Keratinocyte (primary cell): ENCODE data around the gene AAR2. TPM values are rescaled to one million over a fixed set of nuclear protein-coding genes. Genes with fewer than 3 reads are reported as not detected.

Experiments
- DNase-seq: peaks from one replicate; pipeline ENCODE4 v3.0.0-alpha.2; 2011; ENCODE audit warnings: low read depth, missing footprints, low spot score
- FAIRE-seq: peaks from 2 replicates; lab custom pipeline; 2011; peaks lifted over from hg19 to GRCh38; lab: Jason Lieb, UNC
- H2AFZ ChIP-seq: 2 replicates; pipeline ENCODE4 v1.6.0; 2012; ENCODE audit warnings: low read length, control low read depth, inconsistent platforms; ENCODE audit not compliant: control insufficient read depth
- H3K27ac ChIP-seq: 2 replicates; pipeline ENCODE4 v1.5.1; 2011; ENCODE audit warnings: low read length; ENCODE audit not compliant: control insufficient read depth, insufficient read depth
- H3K27me3 ChIP-seq: 3 replicates; pipeline ENCODE4 v1.6.0; 2011; ENCODE audit warnings: low read length; ENCODE audit not compliant: control insufficient read depth, insufficient read depth; ENCODE audit errors: extremely low read depth
- H3K36me3 ChIP-seq, 2 experiments: 2 replicates in 1 of 2; 3 replicates in 1 of 2; pipeline ENCODE4 v1.5.1; 2011; ENCODE audit warnings: low read length in 2 of 2, mild to moderate bottlenecking in 1 of 2; ENCODE audit not compliant: control insufficient read depth in 2 of 2, insufficient read depth in 2 of 2; ENCODE audit errors: extremely low read depth in 1 of 2
- H3K4me1 ChIP-seq: 3 replicates; pipeline ENCODE4 v1.5.1; 2011; ENCODE audit warnings: low read length; ENCODE audit not compliant: control insufficient read depth, insufficient read depth; ENCODE audit errors: extremely low read depth
- H3K4me2 ChIP-seq: 3 replicates; pipeline ENCODE4 v1.6.0; 2011; ENCODE audit warnings: low read depth, low read length; ENCODE audit not compliant: control insufficient read depth, insufficient read depth; ENCODE audit errors: extremely low read depth
- H3K4me3 ChIP-seq, 3 experiments: fragments of 200-600 bp in 1 of 3; sonication (generic) in 1 of 3; 2 replicates in 2 of 3; 3 replicates in 1 of 3; pipeline ENCODE4 v1.5.1; 2011 to 2016; ENCODE audit warnings: low read length in 3 of 3, mild to moderate bottlenecking in 3 of 3, control low read depth in 2 of 3, inconsistent platforms in 1 of 3, low read depth in 1 of 3, mixed read lengths in 1 of 3, mixed run types in 1 of 3, moderate library complexity in 1 of 3; ENCODE audit not compliant: control insufficient read depth in 2 of 3, insufficient read depth in 2 of 3; ENCODE audit errors: extremely low read depth in 1 of 3
- H3K79me2 ChIP-seq: 2 replicates; pipeline ENCODE4 v1.6.0; 2012; ENCODE audit warnings: low read length; ENCODE audit not compliant: control insufficient read depth, insufficient read depth
- H3K9ac ChIP-seq: 3 replicates; pipeline ENCODE4 v1.6.0; 2011; ENCODE audit warnings: low read length; ENCODE audit not compliant: control insufficient read depth, insufficient read depth; ENCODE audit errors: extremely low read depth
- H3K9me1 ChIP-seq: 3 replicates; pipeline ENCODE4 v1.6.0; 2011; ENCODE audit warnings: low read length; ENCODE audit not compliant: control insufficient read depth, insufficient read depth; ENCODE audit errors: extremely low read depth
- H3K9me3 ChIP-seq: 2 replicates; pipeline ENCODE4 v1.5.1; 2012; ENCODE audit warnings: low read depth, low read length; ENCODE audit not compliant: control insufficient read depth
- H4K20me1 ChIP-seq: 3 replicates; pipeline ENCODE4 v1.6.0; 2011; ENCODE audit warnings: low read length; ENCODE audit not compliant: control insufficient read depth, insufficient read depth; ENCODE audit errors: extremely low read depth
- CTCF ChIP-seq, 3 experiments: IDR thresholded peaks in 1 of 3; conservative IDR thresholded peaks in 1 of 3; optimal IDR thresholded peaks in 1 of 3; 2 replicates in 2 of 3; 3 replicates in 1 of 3; pipeline versions ENCODE3 to v1.5.1; 2011; ENCODE audit warnings: low read length in 3 of 3, mild to moderate bottlenecking in 3 of 3, moderate library complexity in 2 of 3, control low read depth in 1 of 3, inconsistent platforms in 1 of 3; ENCODE audit not compliant: insufficient read depth in 2 of 3; ENCODE audit errors: extremely low read depth in 1 of 3
- EZH2 ChIP-seq: IDR thresholded peaks from one replicate; pipeline ENCODE4 v1.6.1; 2012; ENCODE audit warnings: inconsistent platforms, mild to moderate bottlenecking, low read length, moderate library complexity
- dilution Hi-C: fragments of 300-500 bp; cut with MboI; formaldehyde crosslinking; loops from one replicate; pipeline ENCODE4 v1.7.0; 2020; ENCODE audit warnings: low sequenced_read_pairs; ENCODE audit not compliant: extremely low pct_ligation_motif_present
- polyA plus RNA-seq, 5 experiments: library from polyadenylated mRNA; depleted of rRNA in 3 of 5; stranded (reverse) in 3 of 5; stranded (forward) in 1 of 5; unstranded in 1 of 5; fragments of >200 nt; gene quantifications; 1 replicate in 1 of 5; 2 replicates in 3 of 5; 3 replicates in 1 of 5; pipeline versions ENCODE4 v1.2.1 to v1.2.3, GENCODE V29; 2011 to 2012; ENCODE audit warnings: missing spikeins in 2 of 5, low read depth in 1 of 5, low replicate concordance in 1 of 5

AAR2 gene
- polyA plus RNA-seq, 1 donor (not counting 4 experiments of a cell fraction or from before 2014, with no cell fraction given) = 20.1 TPM

GRCh38 chr20:36297656-36298055, 61.4 kb downstream of the AAR2 start:
- Histone ChIP-seq H3K9me1 (no peaks in the 10 kb centered on the region), H3K9me3 (no peaks in the 10 kb centered on the region), H3K36me3 (no peaks in the 10 kb centered on the region), H3K27ac (no peak overlapping the region), H3K27me3 (peaks cover 16% of the 10 kb centered on the region), H3K4me3 (no peak overlapping the region), H4K20me1 (no peaks in the 10 kb centered on the region), H2AFZ (no peak overlapping the region), H3K9ac (no peak overlapping the region), H3K79me2 (no peaks in the 10 kb centered on the region), H3K4me1 (no peaks in the 10 kb centered on the region), H3K4me2 (no peak overlapping the region)
- TF ChIP-seq CTCF (optimal IDR thresholded peaks at IDR 0.05 in 1 of 3, IDR thresholded peaks at IDR 0.05 in 1 of 3, conservative IDR thresholded peaks at IDR 0.05 in 1 of 3; ENCODE audit: extremely low read depth in 1 of 3, insufficient read depth in 2 of 3, low read length in 3 of 3) (no peak), EZH2 (no peak)
- no peak for FAIRE-seq
- dilution Hi-C loops = no loop called here
- no peak for DNase-seq

- Histone ChIP-seq H2AFZ (no peak overlapping the region), H3K36me3 (no peaks in the 10 kb centered on the region), H3K4me2 (no peak overlapping the region), H3K9ac (no peak overlapping the region), H4K20me1 (no peaks in the 10 kb centered on the region), H3K4me3 (no peak overlapping the region), H3K27ac (no peak overlapping the region), H3K79me2 (no peaks in the 10 kb centered on the region), H3K4me1 (no peaks in the 10 kb centered on the region), H3K27me3 (peaks cover 19% of the 10 kb centered on the region), H3K9me1 (no peaks in the 10 kb centered on the region), H3K9me3 (no peaks in the 10 kb centered on the region)
- TF ChIP-seq EZH2 (no peak), CTCF (optimal IDR thresholded peaks at IDR 0.05 in 1 of 3, IDR thresholded peaks at IDR 0.05 in 1 of 3, conservative IDR thresholded peaks at IDR 0.05 in 1 of 3; ENCODE audit: extremely low read depth in 1 of 3, insufficient read depth in 2 of 3, low read length in 3 of 3) (no peak)
- dilution Hi-C loops = no loop called here
- FAIRE-seq (no peak), DNase-seq (no peak)
Measured at GRCh38 chr20:36298061-36298460, 61.8 kb downstream of the AAR2 start.
